ENCODE data around the gene DPM2. TPM values are rescaled to one million over a fixed set of nuclear protein-coding genes. Genes with fewer than 3 reads are reported as not detected.

Gene DPM2
- total RNA-seq, 1 experiment from 2014 or later, result 46.9 TPM

- in situ Hi-C loops (cut with HindIII; ENCODE audit: low pct_unique_long_range_greater_than_20kb, low sequenced_read_pairs), result no loop called here
- DNase-seq (ENCODE audit: low read depth), result no peak
These were observed 10.3 kb downstream of the DPM2 start for GRCh38 chr9:127927201-127927987.

DNA sequence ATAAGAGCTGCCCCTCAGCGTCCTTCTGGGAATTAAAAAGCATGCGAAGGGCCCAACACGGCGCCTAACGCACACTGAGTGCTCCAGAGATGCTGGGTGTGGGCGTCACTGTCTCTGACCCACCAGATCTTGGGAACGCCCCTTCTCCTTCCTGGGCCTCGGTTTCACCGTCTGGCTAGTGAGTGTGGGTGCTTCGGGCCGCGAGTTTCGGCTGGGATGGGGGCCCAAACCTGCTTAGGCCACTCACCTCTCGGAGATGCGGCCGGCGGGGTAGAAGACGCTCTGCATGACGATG, 10.8 kb downstream of the DPM2 start:
- DNase-seq (ENCODE audit: low read depth), result no peak
- in situ Hi-C loops (cut with HindIII; ENCODE audit: low pct_unique_long_range_greater_than_20kb, low sequenced_read_pairs), result no loop called here

GRCh38 chr9:127925959-127926905, 11.4 kb downstream of the DPM2 start:
- in situ Hi-C loops (cut with HindIII; ENCODE audit: low pct_unique_long_range_greater_than_20kb, low sequenced_read_pairs), result no loop called here
- no peak for DNase-seq (ENCODE audit: low read depth)

- DNase-seq (ENCODE audit: low read depth), result no peak
- in situ Hi-C loops (cut with HindIII; ENCODE audit: low pct_unique_long_range_greater_than_20kb, low sequenced_read_pairs), result no loop called here
These were observed 12.8 kb downstream of the DPM2 start for GRCh38 chr9:127924736-127925444.

DNA sequence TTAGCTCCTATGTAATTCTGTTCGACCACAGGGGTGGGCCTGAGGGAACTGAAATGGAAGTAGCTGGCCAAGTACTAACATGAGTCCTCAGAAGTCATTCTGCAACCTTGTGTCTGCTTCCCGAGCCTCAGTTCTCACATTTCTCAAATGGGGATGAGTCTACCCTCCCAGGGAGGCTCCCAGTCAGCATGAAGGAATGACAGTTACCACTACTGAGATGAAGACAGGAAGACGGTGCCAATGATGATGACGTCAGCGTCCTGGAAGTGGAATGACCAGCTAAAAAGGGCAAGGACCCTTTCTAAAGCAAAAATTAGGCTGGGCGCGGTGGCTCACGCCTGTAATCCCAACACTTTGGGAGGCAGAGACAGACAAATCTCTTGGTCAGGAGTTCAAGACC, 13.9 kb downstream of the DPM2 start:
- no peak for DNase-seq (ENCODE audit: low read depth)
- in situ Hi-C loops (cut with HindIII; ENCODE audit: low pct_unique_long_range_greater_than_20kb, low sequenced_read_pairs), result no loop called here

DNA sequence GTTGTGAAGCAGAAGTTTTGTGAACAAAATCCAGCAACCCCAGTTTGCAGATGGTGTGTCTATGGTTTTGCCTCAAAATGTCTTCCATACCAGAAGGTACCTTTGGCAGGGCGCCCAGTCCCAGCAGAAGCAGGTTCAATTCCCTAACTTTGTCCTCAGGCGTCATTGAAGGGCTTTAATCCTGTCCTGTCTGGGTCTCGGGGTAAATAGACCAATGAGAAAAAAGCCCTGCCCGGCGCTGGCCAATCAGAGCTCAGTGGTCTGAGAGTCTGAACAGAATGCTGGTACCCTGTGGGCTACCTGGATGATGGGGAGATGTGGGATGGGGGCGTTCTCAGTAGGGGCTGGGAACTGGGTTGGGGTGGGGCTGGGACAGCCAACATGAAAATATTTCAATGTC, 14.6 kb downstream of the DPM2 start:
- in situ Hi-C loops (cut with HindIII; ENCODE audit: low pct_unique_long_range_greater_than_20kb, low sequenced_read_pairs), result no loop called here
- DNase-seq (ENCODE audit: low read depth), result no peak

GRCh38 chr9:127921557-127922120, 16.0 kb downstream of the DPM2 start:
- DNase-seq (ENCODE audit: low read depth), result peak; percentile 44
- in situ Hi-C loops (cut with HindIII; ENCODE audit: low pct_unique_long_range_greater_than_20kb, low sequenced_read_pairs), result no loop called here

GRCh38 chr9:127920794-127921193, 16.9 kb downstream of the DPM2 start:
- DNase-seq (ENCODE audit: low read depth), result no peak
- in situ Hi-C loops (cut with HindIII; ENCODE audit: low pct_unique_long_range_greater_than_20kb, low sequenced_read_pairs), result no loop called here

DNA sequence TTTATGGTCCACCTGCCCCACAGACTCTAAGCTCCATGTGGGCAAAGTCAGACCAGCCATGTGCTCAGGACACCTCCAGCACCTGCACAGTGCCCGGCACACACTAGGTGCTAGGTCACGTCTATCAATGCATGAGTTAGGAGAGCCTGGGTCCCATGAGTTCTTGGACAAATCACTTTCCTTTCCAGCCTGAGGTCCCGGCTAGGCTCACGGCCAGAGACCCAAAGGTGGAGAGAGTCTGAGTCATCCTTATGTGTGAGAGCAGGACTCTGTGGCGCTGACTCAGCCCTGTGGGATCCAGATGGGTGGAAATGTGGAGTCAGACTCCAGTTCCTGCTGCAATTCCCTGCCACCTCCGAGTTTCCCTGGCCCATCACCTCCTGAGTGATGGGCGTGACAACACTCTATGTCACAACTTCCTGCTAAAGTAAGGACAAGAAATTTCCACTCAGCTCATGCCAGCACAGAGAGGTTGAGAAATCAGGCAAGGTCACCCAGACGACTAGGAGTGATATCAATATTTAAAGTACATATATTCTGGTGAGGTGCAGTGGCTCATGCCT, 18.3 kb downstream of the DPM2 start:
- in situ Hi-C loops (cut with HindIII; ENCODE audit: low pct_unique_long_range_greater_than_20kb, low sequenced_read_pairs), result no loop called here
- peak; percentile 97 for DNase-seq (ENCODE audit: low read depth)

DNA sequence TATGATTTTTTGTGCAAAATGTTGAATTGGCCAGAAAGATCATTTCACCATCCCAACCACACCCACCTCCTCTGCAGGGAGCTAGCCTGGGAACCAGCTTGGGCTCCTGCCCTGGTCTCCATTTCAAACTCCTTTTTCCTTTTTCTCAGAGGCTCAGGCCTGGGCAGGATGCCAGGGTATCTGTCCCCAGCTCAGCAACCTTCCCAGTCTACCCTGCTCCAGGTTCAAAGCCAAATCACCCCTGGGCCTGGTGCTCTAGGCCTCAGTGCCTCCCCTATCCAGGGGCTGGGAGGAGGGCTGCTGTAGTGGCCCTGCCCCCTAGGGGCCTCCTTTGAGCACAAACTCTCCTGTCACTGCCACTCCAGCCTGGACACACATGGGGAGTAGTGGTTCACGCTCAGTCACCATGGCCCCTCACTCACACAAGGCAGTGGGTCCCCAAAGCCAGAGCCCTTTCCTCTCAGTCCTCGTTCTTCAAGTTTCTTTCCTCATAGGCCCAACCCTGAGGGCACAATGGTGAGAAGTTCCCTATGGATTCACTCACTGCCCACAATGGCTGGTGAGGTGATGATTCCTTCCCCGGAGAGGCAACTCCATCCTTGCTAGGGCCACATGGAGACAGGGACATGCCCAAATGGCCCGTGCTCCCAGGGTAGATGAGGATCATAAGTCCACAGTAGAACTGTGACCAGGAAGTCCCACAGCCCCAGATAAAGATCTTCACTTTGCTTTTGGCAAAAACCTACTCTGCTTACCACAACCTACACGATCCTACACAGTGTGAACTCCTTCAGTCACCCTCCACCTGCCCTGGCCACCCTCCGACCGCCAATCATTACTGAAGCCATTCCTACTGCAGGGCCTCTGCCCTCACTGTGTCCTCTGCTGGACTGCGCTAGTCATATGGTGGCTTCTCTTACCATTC, 19.2 kb downstream of the DPM2 start:
- no peak for DNase-seq (ENCODE audit: low read depth)
- in situ Hi-C loops (cut with HindIII; ENCODE audit: low pct_unique_long_range_greater_than_20kb, low sequenced_read_pairs), result no loop called here

GRCh38 chr9:127917603-127918002, 20.1 kb downstream of the DPM2 start:
- in situ Hi-C loops (cut with HindIII; ENCODE audit: low pct_unique_long_range_greater_than_20kb, low sequenced_read_pairs), result no loop called here
- DNase-seq (ENCODE audit: low read depth), result no peak

- in situ Hi-C loops (cut with HindIII; ENCODE audit: low pct_unique_long_range_greater_than_20kb, low sequenced_read_pairs), result no loop called here
- DNase-seq (ENCODE audit: low read depth), result peak; percentile 60
These were observed 20.7 kb downstream of the DPM2 start, which contains the start of gene ST6GALNAC4 for GRCh38 chr9:127916720-127917581. Gene ST6GALNAC4, minus strand, starts transcription at chr9:127917041. Its CDS starts 622 bp downstream, at chr9:127916419.

- no peak for DNase-seq (ENCODE audit: low read depth)
These were observed 21.6 kb downstream of the DPM2 start for GRCh38 chr9:127915801-127916719.

GRCh38 chr9:127915325-127915752, 22.3 kb downstream of the DPM2 start:
- DNase-seq (ENCODE audit: low read depth), result no peak
- in situ Hi-C loops (cut with HindIII; ENCODE audit: low pct_unique_long_range_greater_than_20kb, low sequenced_read_pairs), result no loop called here

More at GRCh38 chr9:127915801-127916719, 21.6 kb downstream of the DPM2 start:
- in situ Hi-C loops (cut with HindIII; ENCODE audit: low pct_unique_long_range_greater_than_20kb, low sequenced_read_pairs), result no loop called here

GRCh38 chr9:127913682-127914081, 24.0 kb downstream of the DPM2 start:
- DNase-seq (ENCODE audit: low read depth), result no peak
- in situ Hi-C loops (cut with HindIII; ENCODE audit: low pct_unique_long_range_greater_than_20kb, low sequenced_read_pairs), result no loop called here
